ENCODE measurements around the gene DPP8.
"Not testable (repeated sequence)": the region's sequence is repeated elsewhere in the genome, so short reads cannot be mapped to it uniquely, and the experiment has no call there.

The DPP8 gene

DNA sequence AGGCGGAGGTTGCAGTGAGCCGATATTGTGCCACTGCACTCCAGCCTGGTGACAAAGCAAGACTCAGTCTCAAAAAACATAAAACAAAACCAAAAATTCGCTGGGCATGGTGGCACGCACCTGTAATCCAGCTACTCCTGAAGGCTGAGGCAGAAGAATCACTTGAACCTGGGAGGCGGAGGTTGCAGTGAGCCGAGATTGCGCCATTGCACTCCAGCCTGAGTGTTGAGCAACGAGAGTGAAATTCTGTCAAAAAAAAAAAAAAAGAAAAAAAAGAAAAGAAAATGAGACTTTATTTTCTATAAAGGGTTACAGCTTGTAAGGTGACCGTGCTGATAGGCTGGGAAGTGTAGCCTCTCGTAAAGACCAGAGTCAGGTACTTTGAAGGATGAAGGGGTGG, 6.7 kb upstream of the DPP8 start:
- DNase-seq = no peak

GRCh38 chr15:65521350-65521749, 3.9 kb upstream of the DPP8 start:
- no peak for DNase-seq

GRCh38 chr15:65518633-65519285, 1.3 kb upstream of the DPP8 start:
- no peak for DNase-seq

DNA sequence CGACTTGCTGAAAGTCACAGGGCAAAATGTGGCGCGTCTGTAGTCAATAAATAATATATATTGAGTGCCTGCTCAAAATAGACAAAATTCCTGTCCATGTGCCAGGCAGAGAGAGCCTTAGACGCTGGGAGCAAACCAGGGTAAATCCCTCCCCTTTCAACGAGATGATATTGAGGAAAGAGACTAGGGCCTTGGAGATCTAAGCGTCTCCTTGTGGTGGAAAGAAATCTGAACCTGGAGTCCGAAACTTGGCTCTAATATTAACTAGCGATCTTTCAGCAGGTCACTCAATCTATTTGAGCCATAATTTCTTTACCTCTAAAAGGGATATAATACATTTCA, 348 bp upstream of the DPP8 start:
- no peak for DNase-seq

GRCh38 chr15:65512807-65513416, 4.6 kb downstream of the DPP8 start:
- no peak for DNase-seq

DNA sequence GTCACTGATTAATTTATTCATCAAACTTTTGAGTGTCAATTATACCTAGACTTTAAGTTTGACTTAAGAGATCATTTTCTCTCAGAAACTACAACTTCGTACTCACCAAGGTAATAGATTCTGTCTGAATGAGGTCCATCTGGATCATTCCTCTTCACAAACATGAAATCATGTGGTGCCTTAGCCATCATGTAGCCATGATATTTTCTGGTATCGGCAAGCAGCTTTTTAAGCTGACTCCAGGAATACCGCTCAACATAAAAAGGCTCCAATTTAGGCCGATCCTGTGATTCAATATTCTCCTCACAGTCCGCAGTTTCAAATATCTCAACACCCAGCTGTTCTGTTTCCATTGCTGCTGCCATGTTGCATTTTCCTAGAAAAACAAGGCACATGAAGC, 5.3 kb downstream of the DPP8 start:
- no peak for DNase-seq

DNA sequence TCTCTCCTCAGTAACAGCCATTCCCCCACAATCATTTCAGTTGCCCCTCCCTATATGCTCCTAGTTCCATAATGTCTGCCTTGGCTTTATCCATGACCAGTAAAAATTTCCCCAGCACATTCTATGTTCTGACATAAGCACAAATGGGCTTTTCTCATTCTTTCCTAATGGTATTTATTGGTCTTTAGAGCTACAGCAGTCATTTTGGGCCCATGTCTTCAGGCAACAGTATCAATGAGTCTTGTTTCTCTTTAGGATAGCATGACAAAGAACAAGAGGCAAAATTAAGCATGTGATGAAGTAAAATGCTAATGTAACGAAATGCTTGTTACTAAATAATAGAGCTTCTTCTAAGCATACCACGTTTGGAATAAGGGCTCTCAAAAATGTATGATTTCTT, 8.2 kb downstream of the DPP8 start:
- DNase-seq = no peak

DNA sequence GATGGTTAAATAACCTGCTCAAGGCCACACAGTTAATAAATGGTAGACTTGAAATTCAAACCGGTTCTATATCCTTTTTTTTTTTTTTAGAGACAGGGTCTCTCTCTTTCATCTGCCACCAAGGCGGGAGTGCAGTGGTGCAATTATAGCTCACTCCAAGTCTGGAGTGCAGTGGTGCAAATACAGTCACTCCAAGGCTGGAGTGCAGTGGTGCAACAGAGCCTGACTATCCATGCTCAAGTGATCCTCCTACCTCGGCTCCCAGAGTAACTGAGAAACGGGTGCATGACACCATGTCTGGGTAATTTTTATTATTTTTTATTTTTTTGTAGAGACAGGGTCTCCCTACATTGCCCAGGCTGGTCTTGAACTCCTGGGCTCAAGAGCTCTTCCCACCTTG, 23.4 kb downstream of the DPP8 start:
- no peak for DNase-seq

DNA sequence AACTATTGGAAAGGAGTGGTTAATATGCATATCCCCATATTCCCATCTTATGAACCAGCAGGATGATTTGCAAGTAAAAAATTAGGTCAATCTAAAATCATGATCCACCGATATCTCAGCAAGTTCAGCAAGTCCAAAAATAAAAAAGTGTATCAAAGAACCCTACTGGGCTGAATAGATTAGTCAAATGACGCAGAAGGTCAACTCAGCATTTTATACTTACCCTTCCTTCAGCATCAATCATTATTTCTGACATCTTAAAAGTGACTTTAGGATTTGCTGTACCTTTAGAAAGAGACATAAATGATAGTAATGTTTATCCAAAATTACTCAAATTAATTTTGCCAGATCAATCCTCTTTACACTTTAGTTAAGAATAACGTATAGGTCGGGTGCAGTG, 32.6 kb downstream of the DPP8 start:
- no peak for DNase-seq

DNA sequence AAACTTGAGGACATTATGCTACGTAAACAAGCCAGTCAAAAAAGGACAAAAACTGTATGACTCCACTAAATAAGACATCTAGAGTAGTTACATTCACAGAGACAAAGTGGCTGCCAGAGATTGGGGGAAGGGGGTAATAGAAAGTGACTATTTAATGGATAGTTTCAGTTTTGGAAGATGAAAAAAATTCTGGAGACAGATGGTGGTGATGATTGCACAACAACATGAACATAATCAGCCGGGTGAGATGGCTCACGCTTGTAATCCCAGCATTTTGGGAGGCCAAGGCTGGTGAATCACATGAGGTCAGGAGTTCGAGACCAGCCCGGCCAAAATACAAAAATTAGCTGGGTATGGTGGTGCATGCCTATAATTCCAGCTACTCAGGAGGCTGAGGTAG, 40.6 kb downstream of the DPP8 start:
- no peak for DNase-seq

DNA sequence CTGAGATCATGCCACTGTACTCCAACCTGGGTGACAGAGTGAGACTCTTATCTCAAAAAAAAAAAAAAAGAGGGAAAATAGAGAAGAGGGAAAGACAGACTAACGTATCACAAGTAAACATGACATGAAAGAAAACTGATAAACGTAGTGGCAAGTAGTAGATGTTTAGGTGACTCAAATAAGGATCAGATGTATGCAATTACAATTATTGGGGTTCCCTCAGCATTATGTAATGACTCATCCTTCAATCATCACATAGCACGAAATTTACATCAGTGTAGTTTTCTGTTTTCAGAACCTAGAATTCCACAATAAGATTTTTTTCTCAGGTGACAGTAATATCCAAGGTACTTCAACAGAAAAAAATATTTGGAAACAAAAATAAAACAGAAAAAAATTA, 46.6 kb downstream of the DPP8 start:
- no peak for DNase-seq

- DNase-seq = no peak
Measured at GRCh38 chr15:65468229-65468909, 49.1 kb downstream of the DPP8 start.

DNA sequence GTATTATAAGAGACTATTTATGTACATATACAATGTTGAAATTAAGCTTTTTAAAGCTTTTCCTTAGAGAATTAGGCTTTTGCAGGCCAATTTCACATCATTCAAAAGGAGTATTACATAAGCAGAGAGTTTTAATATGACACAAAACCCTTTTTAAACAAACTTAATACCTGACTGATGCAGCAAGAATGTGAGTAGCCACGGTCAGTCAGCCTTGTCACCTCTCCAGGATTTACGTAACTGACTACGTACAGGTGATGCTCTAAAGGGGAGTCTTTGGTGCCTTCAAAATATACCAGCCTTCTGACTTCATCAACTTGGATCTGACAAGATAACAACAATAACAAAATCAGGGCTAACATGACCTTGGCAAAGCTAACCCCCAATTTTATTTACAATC, 50.6 kb downstream of the DPP8 start:
- DNase-seq = no peak

GRCh38 chr15:65463096-65463495, 54.4 kb downstream of the DPP8 start:
- DNase-seq = not testable (repeated sequence)

DNA sequence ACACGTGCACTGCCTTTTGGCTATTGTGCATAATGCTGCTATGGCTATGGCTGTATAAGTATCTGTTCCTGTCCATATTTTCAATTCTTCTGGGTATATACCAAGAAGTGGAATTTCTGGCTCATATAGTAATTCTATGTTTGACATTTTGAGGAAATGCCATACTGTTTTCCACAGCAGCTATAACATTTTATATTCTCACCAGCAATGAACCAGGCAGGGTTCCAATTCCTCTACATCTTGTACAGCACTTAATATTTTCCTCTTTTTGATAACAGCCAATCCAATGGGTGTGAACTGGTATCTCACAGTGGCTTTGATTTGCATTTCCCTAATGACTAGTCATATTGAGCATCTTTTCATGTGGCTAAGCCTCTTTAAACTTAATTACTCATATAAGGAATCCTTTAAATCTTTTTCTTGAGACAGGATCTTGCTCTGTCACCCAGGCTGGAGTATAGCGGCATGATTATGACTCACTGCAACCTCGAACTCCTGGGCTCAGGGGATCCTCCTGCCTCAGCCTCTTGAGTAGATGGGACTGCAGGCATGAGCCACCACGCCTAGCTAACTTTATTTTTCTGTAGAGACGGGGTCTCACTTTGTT, 56.6 kb downstream of the DPP8 start:
- DNase-seq = no peak

DNA sequence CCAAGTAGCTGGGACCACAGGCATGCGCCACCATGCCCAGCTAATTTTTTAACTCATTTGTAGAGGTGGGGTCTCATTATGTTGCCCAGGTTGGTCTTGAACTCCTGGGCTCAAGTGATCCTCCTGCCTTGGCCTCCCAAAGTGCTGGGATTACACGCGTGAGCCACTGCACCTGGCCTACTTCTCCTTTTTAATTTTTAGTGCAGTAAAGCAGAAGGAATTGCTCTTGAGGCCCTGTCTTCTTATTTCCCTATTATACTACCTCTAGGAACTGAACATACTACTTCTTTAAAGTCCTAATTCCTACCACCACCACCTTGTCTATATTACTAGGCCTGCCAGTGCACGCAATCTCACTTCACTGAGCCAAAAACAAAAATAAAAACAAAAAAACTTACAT, 62.2 kb downstream of the DPP8 start:
- DNase-seq = not testable (repeated sequence)

DNA sequence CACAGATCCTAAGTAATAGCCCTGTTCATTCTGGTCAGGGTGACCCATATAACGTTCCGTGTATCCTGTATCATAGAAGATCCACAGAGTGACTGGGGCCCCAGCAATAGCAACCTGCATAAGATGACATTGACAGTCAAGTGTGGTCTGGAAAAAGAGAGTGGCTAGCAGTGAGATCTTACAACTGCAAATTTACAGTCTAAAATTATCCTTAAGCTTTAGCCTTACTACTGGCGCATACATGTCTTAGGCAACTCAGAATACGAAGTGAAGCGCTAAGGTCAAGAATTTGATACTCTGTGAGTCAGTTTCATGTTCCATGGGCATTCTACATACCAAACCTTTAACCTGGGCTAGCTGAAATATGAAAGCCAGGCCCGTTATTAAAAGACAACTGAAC, 65.5 kb downstream of the DPP8 start:
- DNase-seq = no peak

GRCh38 chr15:65450556-65450955, 66.9 kb downstream of the DPP8 start:
- DNase-seq = no peak

GRCh38 chr15:65447145-65447544, 70.3 kb downstream of the DPP8 start:
- DNase-seq = no peak

DNA sequence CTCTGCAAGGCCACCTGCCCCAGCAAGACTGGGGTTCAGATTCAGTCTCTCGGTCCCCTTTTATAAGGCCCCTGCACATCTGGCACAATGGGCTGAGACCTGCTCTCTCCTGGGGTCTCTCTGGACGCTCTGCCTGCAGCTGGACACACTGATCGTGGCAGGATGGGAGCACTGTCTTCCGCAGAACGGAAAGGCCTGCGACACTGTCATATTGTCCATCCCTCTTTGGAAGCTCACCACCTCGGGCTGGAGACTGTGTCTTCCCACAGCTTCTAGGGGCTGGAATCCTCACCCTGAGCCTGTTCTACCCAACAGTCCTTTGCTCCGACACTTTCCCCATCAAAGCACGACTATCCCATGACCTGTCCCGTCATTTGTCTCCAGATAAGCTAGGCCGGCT, 83.3 kb downstream of the DPP8 start:
- no peak for DNase-seq

DNA sequence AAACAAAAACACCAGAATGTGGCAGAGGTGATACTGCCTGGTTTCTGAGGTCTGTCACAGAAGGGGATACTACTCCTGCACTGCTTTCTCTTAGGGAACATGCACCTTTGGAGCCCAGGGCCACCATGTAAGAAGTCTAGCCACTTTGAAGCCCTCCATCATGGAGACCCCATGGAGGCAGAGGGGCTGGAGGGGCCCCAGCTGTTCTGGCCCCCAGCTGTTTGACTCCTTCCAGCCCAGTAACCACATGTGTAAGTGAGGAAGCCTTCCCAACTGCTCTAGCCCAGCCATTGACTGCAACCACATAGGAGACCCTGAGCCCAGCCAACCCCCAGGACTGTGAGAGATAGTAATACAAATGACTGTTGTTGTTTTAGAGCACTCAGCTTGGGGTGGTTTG, 85.8 kb downstream of the DPP8 start:
- DNase-seq = no peak

DNA sequence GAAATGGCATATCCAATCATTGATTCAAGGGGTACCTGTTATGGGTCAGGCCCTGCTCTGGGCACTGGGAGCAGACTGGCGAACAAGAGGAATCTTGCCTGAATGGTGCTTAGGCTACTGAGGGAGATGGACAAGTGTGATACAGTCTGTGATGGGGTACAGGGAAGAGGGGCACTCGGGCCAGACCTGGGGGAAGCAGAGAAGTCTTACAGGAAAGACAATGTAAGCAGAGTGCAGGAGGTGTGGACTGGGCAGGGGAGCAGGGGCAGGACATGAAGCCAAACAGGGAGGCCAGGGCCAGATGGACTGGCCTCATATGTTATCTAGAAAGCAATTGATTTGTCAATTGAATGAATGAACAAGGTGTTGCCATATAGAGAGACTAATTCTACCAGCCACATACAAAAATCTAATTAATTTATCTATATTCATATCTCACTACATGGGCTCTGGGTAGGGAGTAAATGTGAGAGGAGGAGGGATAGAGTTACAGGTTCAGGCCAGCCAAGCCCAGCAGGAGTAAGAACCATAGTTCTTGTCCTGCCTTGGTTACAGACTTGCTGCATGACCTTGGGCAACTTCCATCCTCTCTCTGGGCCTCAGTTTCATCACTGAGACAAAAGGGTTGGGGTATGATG, 91.2 kb downstream of the DPP8 start:
- DNase-seq = no peak

GRCh38 chr15:65424683-65425082, 92.8 kb downstream of the DPP8 start:
- no peak for DNase-seq
